C4-2B (cell line): ENCODE measurements around the gene FTH1.

ENCODE experiments used
- CTCF ChIP-seq: fragments of 450-650 bp; conservative IDR thresholded peaks from 2 replicates; pipeline ENCODE4 v1.5.1; 2017; ENCODE audit warnings: mild to moderate bottlenecking
- ZFX ChIP-seq: fragments of 450-650 bp; IDR thresholded peaks from 2 replicates; pipeline ENCODE4 v1.6.1; 2017

GRCh38 chr11:61969838-61970662, 2.6 kb upstream of the FTH1 start:
- TF ChIP-seq CTCF: no peak
- TF ChIP-seq ZFX: no peak
